HepG2 (cell line): ENCODE data around the gene FGF14.

ENCODE experiments used
- JUNB ChIP-seq: sonication (generic); formaldehyde crosslinking; IDR thresholded peaks from 2 replicates; pipeline ENCODE4 v1.8.0; 2022; ENCODE audit warnings: missing genetic modification reagents, mild to moderate bottlenecking, borderline replicate concordance
- MATR3 ChIP-seq: sonication (generic); formaldehyde crosslinking; IDR thresholded peaks from 2 replicates; pipeline ENCODE4 v1.4.0; 2020; ENCODE audit warnings: missing genetic modification reagents
- POLR2A ChIP-seq, 2 experiments: IDR thresholded peaks; 2 replicates each; pipeline ENCODE4 v1.6.1; 2011; ENCODE audit warnings: low read depth in 2 of 2, low read length in 2 of 2, mild to moderate bottlenecking in 1 of 2, moderate library complexity in 1 of 2; ENCODE audit not compliant: insufficient read depth in 1 of 2
- ZC3H4 ChIP-seq: sonication (generic); formaldehyde crosslinking; IDR thresholded peaks from 2 replicates; pipeline ENCODE4 v1.4.0; 2020; ENCODE audit warnings: missing genetic modification reagents, borderline replicate concordance

- TF ChIP-seq JUNB (CRISPR knock-in tag) (no peak), ZC3H4 (CRISPR knock-in tag) (no peak), MATR3 (CRISPR knock-in tag) (no peak), POLR2A (IDR thresholded peaks at IDR 0.05; ENCODE audit: insufficient read depth in 1 of 2, low read depth in 2 of 2, low read length in 2 of 2) (no peak)
Measured at GRCh38 chr13:102147353-102147752, 254.5 kb downstream of the FGF14 start.
